GM19395 (cell line): ENCODE measurements around the gene SIGLEC15.
"Not testable (repeated sequence)": the region's sequence is repeated elsewhere in the genome, so short reads cannot be mapped to it uniquely, and the experiment has no call there.

Experiments
- ATAC-seq: cut with Tn5 transposase; IDR thresholded peaks from one replicate; pipeline ENCODE4 v1.9.1; 2021; ENCODE audit warnings: mild to moderate bottlenecking, moderate library complexity; ENCODE audit not compliant: unreplicated experiment

SIGLEC15 gene

GRCh38 chr18:45841765-45842442 is 16.4 kb downstream of the SIGLEC15 start:
- no peak for ATAC-seq

- ATAC-seq: no peak
Measured at GRCh38 chr18:45843019-45843418, 17.5 kb downstream of the SIGLEC15 start.

- no peak for ATAC-seq
Measured at GRCh38 chr18:45844938-45845337, 19.5 kb downstream of the SIGLEC15 start.

- no peak for ATAC-seq
Measured at GRCh38 chr18:45845410-45845809, 19.9 kb downstream of the SIGLEC15 start.

GRCh38 chr18:45847119-45847518 is 21.6 kb downstream of the SIGLEC15 start:
- no peak for ATAC-seq

GRCh38 chr18:45848643-45849042 is 23.2 kb downstream of the SIGLEC15 start:
- not testable (repeated sequence) for ATAC-seq

- no peak for ATAC-seq
Measured at GRCh38 chr18:45849529-45849928, 24.1 kb downstream of the SIGLEC15 start.

GRCh38 chr18:45850021-45850420 is 24.5 kb downstream of the SIGLEC15 start:
- ATAC-seq: no peak

GRCh38 chr18:45851161-45851925 is 25.9 kb downstream of the SIGLEC15 start:
- no peak for ATAC-seq

GRCh38 chr18:45852631-45853030 is 27.2 kb downstream of the SIGLEC15 start:
- ATAC-seq: no peak

GRCh38 chr18:45854036-45854586 is 28.6 kb downstream of the SIGLEC15 start:
- no peak for ATAC-seq

- ATAC-seq: no peak
Measured at GRCh38 chr18:45856531-45856930, 31.1 kb downstream of the SIGLEC15 start.

- ATAC-seq: no peak
Measured at GRCh38 chr18:45859334-45859733, 33.9 kb downstream of the SIGLEC15 start.

GRCh38 chr18:45860492-45860891 is 35.0 kb downstream of the SIGLEC15 start:
- ATAC-seq: no peak

GRCh38 chr18:45860971-45861370 is 35.5 kb downstream of the SIGLEC15 start:
- no peak for ATAC-seq

GRCh38 chr18:45861926-45862325 is 36.5 kb downstream of the SIGLEC15 start:
- no peak for ATAC-seq

- no peak for ATAC-seq
Measured at GRCh38 chr18:45863469-45863868, 38.0 kb downstream of the SIGLEC15 start.

- ATAC-seq: no peak
Measured at GRCh38 chr18:45864081-45864480, 38.6 kb downstream of the SIGLEC15 start.

- no peak for ATAC-seq
Measured at GRCh38 chr18:45865466-45865865, 40.0 kb downstream of the SIGLEC15 start.

- no peak for ATAC-seq
Measured at GRCh38 chr18:45870419-45870818, 44.9 kb downstream of the SIGLEC15 start.

- no peak for ATAC-seq
Measured at GRCh38 chr18:45871431-45872084, 46.1 kb downstream of the SIGLEC15 start.
